SK-N-MC (cell line): ENCODE measurements around the gene LORICRIN.

Source experiments
- EZH2 ChIP-seq: fragments of 200-600 bp; sonication (generic); IDR thresholded peaks from one replicate; pipeline ENCODE4 v1.6.1; 2017; ENCODE audit warnings: antibody characterized with exemption
- POLR2AphosphoS5 ChIP-seq: IDR thresholded peaks from 2 replicates; pipeline ENCODE4 v1.6.1; 2012; ENCODE audit warnings: mild to moderate bottlenecking, low read depth, low read length, borderline replicate concordance

- TF ChIP-seq POLR2AphosphoS5 (no peak), EZH2 (no peak)
Measured at GRCh38 chr1:153238527-153238926, 21.0 kb upstream of the LORICRIN start.
